Fibroblast of mammary gland (primary cell): ENCODE results near the gene PIK3CB.

Source experiments
- DNase-seq: peaks from one replicate; pipeline ENCODE4 v3.0.0-alpha.2; 2010; ENCODE audit warnings: low read depth
- H3K4me3 ChIP-seq: 2 replicates; pipeline ENCODE4 v1.5.1; 2011; ENCODE audit warnings: low read depth, mild to moderate bottlenecking, low read length, moderate library complexity; ENCODE audit not compliant: control insufficient read depth
- TF ChIP-seq, protein P1 (sequence below): conservative IDR thresholded peaks from 2 replicates; pipeline ENCODE4 v1.5.1; 2011; ENCODE audit warnings: low read depth, low read length, inconsistent platforms; ENCODE audit not compliant: control insufficient read depth, insufficient read depth

Gene PIK3CB

DNA sequence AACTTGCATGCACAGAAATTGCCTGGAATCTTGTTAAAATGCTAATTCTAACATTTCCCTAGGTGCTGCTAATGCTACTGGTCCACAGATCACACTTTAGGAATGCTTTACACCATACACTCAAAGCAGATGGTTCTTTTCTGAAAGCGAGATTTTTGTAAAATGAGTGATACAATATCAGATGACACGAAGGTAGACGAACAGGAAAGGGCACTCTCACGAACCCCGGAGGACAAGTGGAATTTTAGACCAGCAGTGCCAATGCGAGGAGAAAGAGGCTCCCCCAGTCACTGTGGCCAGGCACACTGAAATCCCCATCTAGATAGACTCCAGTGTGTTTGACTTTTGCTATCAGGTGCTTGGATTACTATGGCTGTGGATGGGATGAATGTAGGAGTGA is 205.2 kb downstream of the PIK3CB start:
- DNase-seq = no peak
- TF ChIP-seq, protein P1, sequence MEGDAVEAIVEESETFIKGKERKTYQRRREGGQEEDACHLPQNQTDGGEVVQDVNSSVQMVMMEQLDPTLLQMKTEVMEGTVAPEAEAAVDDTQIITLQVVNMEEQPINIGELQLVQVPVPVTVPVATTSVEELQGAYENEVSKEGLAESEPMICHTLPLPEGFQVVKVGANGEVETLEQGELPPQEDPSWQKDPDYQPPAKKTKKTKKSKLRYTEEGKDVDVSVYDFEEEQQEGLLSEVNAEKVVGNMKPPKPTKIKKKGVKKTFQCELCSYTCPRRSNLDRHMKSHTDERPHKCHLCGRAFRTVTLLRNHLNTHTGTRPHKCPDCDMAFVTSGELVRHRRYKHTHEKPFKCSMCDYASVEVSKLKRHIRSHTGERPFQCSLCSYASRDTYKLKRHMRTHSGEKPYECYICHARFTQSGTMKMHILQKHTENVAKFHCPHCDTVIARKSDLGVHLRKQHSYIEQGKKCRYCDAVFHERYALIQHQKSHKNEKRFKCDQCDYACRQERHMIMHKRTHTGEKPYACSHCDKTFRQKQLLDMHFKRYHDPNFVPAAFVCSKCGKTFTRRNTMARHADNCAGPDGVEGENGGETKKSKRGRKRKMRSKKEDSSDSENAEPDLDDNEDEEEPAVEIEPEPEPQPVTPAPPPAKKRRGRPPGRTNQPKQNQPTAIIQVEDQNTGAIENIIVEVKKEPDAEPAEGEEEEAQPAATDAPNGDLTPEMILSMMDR = no peak
- no peak overlapping the region for H3K4me3 ChIP-seq

DNA sequence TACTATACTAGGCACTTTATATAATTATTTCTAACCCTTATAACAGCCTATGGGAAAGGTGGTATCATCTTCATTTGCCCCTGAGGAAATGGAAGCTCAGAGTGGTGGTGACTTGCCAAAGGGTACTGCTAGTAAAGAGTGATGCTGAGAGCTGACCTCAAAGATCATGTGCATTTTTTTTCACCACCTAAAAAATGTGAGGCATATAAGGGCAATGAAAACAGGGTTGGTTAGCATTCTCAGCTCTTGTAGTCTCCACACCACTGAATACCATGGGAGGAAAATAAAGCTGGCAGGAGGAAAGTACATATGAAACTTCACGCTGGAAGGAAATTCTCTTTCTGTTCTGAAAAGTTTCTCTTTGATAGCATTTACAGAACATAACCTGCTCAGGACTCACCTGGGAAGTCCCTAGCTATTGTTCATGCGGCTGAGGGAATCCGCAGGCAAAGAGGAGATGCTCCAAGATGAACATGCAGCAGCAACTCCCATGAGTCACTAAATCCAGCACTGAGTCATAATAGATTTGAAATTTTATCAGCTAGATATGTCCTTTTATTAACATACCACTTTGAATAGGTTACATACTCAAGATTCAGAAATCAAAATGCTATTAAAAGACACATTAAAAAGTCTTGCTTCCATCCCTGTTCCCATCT is 208.9 kb downstream of the PIK3CB start:
- TF ChIP-seq, protein P1 = no peak
- H3K4me3 ChIP-seq = no peak overlapping the region
- DNase-seq = peak; percentile 58

DNA sequence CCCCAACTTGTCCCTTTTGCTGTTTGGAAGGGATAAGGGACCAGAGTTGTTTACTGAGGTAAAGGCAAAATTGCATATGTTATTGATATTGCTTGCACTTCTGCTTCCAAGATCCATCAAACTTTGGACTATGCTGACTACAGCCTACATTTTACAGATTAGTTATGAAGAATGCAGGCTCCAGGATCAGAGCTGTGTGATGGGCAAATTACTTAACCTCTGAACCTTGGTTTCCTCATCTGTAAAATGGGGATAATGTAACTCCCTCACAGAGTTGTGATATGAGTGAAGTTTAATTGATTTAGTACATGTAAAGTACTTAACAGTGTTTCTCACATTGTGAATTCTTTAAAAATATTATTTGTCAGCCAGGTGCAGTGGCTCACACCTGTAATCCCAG is 210.2 kb downstream of the PIK3CB start:
- H3K4me3 ChIP-seq = no peak overlapping the region
- TF ChIP-seq, protein P1 = no peak
- no peak for DNase-seq

- TF ChIP-seq, protein P1 = no peak
- DNase-seq = peak; percentile 7
- H3K4me3 ChIP-seq = no peak overlapping the region
These were observed 214.3 kb downstream of the PIK3CB start for GRCh38 chr3:138620431-138620830.

DNA sequence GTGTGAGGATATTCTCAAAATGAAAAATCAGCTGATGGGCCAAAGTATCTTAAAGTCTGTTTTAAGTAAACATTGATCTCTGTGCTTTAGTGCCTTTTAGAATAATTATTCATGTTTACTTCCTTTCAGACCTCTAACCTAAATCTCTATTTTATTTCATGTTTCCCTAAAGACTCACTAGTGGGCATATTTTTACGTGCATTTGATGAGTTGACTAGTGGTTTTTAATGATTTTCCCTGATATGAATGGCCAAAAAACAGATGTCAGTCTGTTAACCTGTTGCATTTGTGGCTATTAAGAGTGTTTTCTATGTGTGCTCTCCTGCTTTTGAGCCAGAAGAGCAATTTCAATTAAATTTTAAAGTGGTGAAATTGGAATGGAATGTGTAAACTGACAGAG is 219.3 kb downstream of the PIK3CB start:
- H3K4me3 ChIP-seq = no peak overlapping the region
- TF ChIP-seq, protein P1 = no peak
- DNase-seq = no peak

GRCh38 chr3:138609898-138610266 is 224.8 kb downstream of the PIK3CB start:
- TF ChIP-seq, protein P1 = no peak
- no peak for DNase-seq
- peak overlapping the region; percentile 57 for H3K4me3 ChIP-seq
